ENCODE results near the gene MICA.

GRCh38 chr6:31407699-31408098 lies 4.3 kb downstream of the MICA start:
- TF ChIP-seq, protein P1, sequence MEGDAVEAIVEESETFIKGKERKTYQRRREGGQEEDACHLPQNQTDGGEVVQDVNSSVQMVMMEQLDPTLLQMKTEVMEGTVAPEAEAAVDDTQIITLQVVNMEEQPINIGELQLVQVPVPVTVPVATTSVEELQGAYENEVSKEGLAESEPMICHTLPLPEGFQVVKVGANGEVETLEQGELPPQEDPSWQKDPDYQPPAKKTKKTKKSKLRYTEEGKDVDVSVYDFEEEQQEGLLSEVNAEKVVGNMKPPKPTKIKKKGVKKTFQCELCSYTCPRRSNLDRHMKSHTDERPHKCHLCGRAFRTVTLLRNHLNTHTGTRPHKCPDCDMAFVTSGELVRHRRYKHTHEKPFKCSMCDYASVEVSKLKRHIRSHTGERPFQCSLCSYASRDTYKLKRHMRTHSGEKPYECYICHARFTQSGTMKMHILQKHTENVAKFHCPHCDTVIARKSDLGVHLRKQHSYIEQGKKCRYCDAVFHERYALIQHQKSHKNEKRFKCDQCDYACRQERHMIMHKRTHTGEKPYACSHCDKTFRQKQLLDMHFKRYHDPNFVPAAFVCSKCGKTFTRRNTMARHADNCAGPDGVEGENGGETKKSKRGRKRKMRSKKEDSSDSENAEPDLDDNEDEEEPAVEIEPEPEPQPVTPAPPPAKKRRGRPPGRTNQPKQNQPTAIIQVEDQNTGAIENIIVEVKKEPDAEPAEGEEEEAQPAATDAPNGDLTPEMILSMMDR (IDR thresholded peaks at IDR 0.05): no peak
- no peak for TF ChIP-seq POLR2A (IDR thresholded peaks at IDR 0.05)

Data from body of pancreas (tissue), 4 donors.